ENCODE measurements around the gene AHRR.

Gene AHRR

DNA sequence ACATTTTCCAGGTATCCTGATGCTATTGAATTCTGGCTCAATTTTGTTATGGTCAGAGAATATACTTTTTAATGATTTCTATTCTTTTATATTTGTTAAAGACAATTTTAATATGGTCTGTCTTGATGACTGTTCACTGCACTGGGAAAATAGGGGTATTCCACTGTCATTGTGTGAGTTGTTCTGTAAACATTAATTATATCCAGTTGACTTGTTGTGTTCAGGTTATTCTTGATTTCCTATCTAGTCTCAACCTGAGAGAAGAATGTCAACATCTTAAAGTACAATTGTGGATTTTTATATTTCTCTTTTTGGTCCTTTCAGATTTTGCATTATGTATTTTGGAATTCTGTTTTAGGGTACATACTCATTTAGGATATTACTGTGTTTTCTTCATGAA is 61.6 kb downstream of the AHRR start:
- TF ChIP-seq TAF1 (IDR thresholded peaks at IDR 0.05; ENCODE audit: low read depth): no peak
- TF ChIP-seq YY1 (IDR thresholded peaks at IDR 0.05; ENCODE audit: low read depth): no peak
- TF ChIP-seq TCF12 (IDR thresholded peaks at IDR 0.05; ENCODE audit: low read depth): no peak
- TF ChIP-seq, protein P1, sequence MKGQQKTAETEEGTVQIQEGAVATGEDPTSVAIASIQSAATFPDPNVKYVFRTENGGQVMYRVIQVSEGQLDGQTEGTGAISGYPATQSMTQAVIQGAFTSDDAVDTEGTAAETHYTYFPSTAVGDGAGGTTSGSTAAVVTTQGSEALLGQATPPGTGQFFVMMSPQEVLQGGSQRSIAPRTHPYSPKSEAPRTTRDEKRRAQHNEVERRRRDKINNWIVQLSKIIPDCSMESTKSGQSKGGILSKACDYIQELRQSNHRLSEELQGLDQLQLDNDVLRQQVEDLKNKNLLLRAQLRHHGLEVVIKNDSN (IDR thresholded peaks at IDR 0.05): no peak
- no peak for TF ChIP-seq EP300 (IDR thresholded peaks at IDR 0.05; ENCODE audit: borderline replicate concordance)
- TF ChIP-seq, protein P2, sequence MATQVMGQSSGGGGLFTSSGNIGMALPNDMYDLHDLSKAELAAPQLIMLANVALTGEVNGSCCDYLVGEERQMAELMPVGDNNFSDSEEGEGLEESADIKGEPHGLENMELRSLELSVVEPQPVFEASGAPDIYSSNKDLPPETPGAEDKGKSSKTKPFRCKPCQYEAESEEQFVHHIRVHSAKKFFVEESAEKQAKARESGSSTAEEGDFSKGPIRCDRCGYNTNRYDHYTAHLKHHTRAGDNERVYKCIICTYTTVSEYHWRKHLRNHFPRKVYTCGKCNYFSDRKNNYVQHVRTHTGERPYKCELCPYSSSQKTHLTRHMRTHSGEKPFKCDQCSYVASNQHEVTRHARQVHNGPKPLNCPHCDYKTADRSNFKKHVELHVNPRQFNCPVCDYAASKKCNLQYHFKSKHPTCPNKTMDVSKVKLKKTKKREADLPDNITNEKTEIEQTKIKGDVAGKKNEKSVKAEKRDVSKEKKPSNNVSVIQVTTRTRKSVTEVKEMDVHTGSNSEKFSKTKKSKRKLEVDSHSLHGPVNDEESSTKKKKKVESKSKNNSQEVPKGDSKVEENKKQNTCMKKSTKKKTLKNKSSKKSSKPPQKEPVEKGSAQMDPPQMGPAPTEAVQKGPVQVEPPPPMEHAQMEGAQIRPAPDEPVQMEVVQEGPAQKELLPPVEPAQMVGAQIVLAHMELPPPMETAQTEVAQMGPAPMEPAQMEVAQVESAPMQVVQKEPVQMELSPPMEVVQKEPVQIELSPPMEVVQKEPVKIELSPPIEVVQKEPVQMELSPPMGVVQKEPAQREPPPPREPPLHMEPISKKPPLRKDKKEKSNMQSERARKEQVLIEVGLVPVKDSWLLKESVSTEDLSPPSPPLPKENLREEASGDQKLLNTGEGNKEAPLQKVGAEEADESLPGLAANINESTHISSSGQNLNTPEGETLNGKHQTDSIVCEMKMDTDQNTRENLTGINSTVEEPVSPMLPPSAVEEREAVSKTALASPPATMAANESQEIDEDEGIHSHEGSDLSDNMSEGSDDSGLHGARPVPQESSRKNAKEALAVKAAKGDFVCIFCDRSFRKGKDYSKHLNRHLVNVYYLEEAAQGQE (IDR thresholded peaks at IDR 0.05; ENCODE audit: low read depth): no peak
- no peak for TF ChIP-seq EGR1 (IDR thresholded peaks at IDR 0.05)
- TF ChIP-seq, protein P3, sequence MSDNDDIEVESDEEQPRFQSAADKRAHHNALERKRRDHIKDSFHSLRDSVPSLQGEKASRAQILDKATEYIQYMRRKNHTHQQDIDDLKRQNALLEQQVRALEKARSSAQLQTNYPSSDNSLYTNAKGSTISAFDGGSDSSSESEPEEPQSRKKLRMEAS (IDR thresholded peaks at IDR 0.05): no peak
- TF ChIP-seq RAD21 (IDR thresholded peaks at IDR 0.05; ENCODE audit: low read depth): no peak
- no peak for TF ChIP-seq CEBPB (IDR thresholded peaks at IDR 0.05)
- no peak for TF ChIP-seq TEAD4 (IDR thresholded peaks at IDR 0.05)
- TF ChIP-seq CREB1 (IDR thresholded peaks at IDR 0.05; ENCODE audit: low read depth): no peak
- no peak for TF ChIP-seq NFIC (IDR thresholded peaks at IDR 0.05)

DNA sequence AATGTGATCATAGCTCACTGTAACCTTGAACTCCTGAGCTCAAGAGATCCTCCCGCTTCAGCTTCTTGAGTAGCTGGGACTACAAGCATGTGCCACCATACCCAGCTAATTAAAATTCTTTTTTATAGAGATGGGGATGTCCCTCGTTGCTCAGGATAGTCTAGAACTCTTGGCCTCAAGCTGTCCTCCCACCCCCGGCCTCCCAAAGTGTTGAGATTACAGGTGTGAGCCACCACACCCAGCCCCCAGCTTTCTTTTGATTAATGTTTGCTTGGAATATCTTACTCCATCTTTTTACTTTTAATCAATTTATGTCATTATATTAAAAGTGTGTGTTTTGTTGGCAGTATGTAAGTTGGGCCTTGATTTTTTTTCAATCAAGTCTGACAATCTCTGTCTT is 62.1 kb downstream of the AHRR start:
- TF ChIP-seq, protein P2 (IDR thresholded peaks at IDR 0.05; ENCODE audit: low read depth): no peak
- TF ChIP-seq FOXM1 (IDR thresholded peaks at IDR 0.05; ENCODE audit: borderline replicate concordance, low read depth) (no peak), EGR1 (IDR thresholded peaks at IDR 0.05) (no peak), YY1 (IDR thresholded peaks at IDR 0.05; ENCODE audit: low read depth) (no peak), TCF12 (IDR thresholded peaks at IDR 0.05; ENCODE audit: low read depth) (no peak), CEBPB (IDR thresholded peaks at IDR 0.05) (no peak), ZBTB7A (IDR thresholded peaks at IDR 0.05; ENCODE audit: low read depth) (no peak), EP300 (IDR thresholded peaks at IDR 0.05; ENCODE audit: borderline replicate concordance) (no peak), CREB1 (IDR thresholded peaks at IDR 0.05; ENCODE audit: low read depth) (no peak), TAF1 (IDR thresholded peaks at IDR 0.05; ENCODE audit: low read depth) (no peak)
- TF ChIP-seq, protein P1 (IDR thresholded peaks at IDR 0.05): no peak
- TF ChIP-seq, protein P3 (IDR thresholded peaks at IDR 0.05): no peak

DNA sequence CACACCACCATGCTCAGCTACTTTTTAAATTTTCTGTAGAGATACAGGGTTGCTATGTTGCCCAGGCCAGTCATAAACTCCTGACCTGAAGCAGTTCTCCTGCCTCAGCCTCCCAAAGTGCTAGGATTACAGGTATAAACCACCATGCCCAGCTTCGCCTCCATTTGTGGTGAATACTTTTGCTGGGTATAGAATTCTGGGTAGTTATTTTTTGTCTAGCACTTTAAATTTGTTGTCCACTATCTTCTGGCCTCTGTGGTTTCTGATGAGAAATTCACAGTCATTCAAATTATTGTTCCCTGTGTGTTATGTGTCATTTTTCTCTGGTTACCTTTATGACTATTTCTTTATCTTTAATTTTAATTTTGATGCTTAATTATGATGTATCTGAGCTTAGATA is 63.8 kb downstream of the AHRR start:
- TF ChIP-seq TEAD4 (IDR thresholded peaks at IDR 0.05) (no peak), CEBPB (IDR thresholded peaks at IDR 0.05) (no peak), EGR1 (IDR thresholded peaks at IDR 0.05) (no peak), ZBTB7A (IDR thresholded peaks at IDR 0.05; ENCODE audit: low read depth) (no peak), TCF12 (IDR thresholded peaks at IDR 0.05; ENCODE audit: low read depth) (no peak), YY1 (IDR thresholded peaks at IDR 0.05; ENCODE audit: low read depth) (no peak), FOXM1 (IDR thresholded peaks at IDR 0.05; ENCODE audit: borderline replicate concordance, low read depth) (no peak), RAD21 (IDR thresholded peaks at IDR 0.05; ENCODE audit: low read depth) (no peak)
- TF ChIP-seq, protein P1 (IDR thresholded peaks at IDR 0.05): no peak

DNA sequence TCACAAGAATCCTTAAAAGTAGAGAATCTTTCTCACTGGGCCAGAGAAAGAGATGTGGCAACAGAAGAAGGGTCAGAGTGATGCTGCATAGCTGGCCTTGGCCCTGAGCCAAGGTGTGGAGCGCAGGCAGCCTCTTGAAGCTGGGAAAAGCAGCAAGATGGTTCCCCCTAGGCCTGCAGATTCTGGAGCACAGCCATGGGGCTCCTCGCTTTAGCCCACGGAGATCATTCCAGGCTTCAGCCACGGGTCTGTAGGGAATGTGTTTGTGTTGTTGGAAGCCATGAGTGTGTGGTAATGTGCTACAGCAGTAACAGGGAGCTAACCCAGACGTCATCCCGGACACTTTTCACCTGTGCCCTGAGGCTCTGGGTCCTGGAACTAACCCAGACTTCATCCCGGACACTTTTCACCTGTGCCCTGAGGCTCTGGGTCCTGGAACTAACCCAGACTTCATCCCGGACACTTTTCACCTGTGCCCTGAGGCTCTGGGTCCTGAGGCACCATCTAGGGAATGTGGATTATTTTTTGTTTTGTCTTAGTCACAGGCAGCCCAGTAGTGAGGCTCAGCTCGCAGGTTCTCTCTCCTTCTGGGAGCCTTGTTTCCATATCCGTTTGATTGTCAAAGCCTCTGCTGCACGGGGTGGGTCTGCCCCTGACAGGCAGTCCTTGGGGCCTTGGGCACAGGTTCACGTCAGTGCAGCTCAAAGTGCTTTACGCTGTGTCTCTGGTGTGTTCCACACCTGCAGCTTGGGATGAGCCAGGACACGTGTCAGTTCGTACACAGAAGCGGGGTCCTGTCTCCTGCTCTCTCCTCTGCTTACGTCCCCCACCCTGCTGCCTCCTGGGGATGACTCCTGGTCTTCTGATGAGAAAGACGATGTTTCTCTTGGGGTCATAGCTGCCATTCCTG is 65.2 kb downstream of the AHRR start:
- peak; percentile 15; the same call in 1 of the 2 replicates for TF ChIP-seq NFIC (IDR thresholded peaks at IDR 0.05)
- no peak for TF ChIP-seq YY1 (IDR thresholded peaks at IDR 0.05; ENCODE audit: low read depth)

DNA sequence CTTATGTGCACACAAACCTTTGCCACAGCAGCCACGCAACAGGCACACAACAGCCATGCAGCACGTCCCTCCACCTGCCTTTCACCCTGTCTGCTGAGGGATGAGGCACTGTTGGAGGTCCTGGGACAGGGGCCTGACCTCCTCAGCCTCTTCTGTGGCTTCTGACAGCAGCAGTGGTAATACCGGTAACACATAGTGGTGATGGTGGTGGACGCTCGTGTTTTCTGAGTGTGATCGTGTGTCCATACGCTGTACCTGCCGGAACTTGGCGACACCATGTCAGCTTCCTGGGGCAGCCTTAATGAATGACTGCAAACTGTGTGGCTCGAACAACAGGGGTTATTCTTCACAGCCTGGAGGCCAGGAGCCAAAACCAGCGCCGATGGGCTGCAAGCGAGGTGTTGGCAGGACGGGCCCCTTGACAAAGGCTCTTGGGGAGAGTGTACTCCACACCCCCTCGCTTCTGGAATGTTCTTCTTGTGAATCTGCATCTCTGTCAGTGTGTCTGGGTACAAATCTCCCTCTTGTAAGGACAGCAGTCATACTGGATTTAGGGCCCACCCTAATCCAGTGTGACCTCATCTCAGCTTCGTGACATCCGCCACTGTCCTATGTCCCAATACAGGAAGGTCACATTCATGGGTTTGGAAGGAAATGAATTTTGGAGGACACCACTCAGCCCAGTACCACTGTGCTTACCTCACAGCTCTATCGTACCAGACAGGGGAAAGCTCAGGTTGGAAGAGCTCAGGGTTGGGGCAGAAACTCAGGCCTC is 66.2 kb downstream of the AHRR start:
- no peak for TF ChIP-seq EP300 (IDR thresholded peaks at IDR 0.05; ENCODE audit: borderline replicate concordance)
- no peak for TF ChIP-seq TAF1 (IDR thresholded peaks at IDR 0.05; ENCODE audit: low read depth)
- no peak for TF ChIP-seq TCF12 (IDR thresholded peaks at IDR 0.05; ENCODE audit: low read depth)
- TF ChIP-seq ZBTB7A (IDR thresholded peaks at IDR 0.05; ENCODE audit: low read depth): no peak
- no peak for TF ChIP-seq CEBPB (IDR thresholded peaks at IDR 0.05)
- no peak for TF ChIP-seq EGR1 (IDR thresholded peaks at IDR 0.05)
- TF ChIP-seq NFIC (IDR thresholded peaks at IDR 0.05): no peak
- TF ChIP-seq, protein P2 (IDR thresholded peaks at IDR 0.05; ENCODE audit: low read depth): no peak
- TF ChIP-seq CREB1 (IDR thresholded peaks at IDR 0.05; ENCODE audit: low read depth): no peak
- TF ChIP-seq RAD21 (IDR thresholded peaks at IDR 0.05; ENCODE audit: low read depth): no peak
- TF ChIP-seq, protein P3 (IDR thresholded peaks at IDR 0.05): no peak
- no peak for TF ChIP-seq FOXM1 (IDR thresholded peaks at IDR 0.05; ENCODE audit: borderline replicate concordance, low read depth)
- no peak for TF ChIP-seq TEAD4 (IDR thresholded peaks at IDR 0.05)
